ENCODE results near the gene KRCC1. TPM values are rescaled to one million over a fixed set of nuclear protein-coding genes. Genes with fewer than 3 reads are reported as not detected.

Gene KRCC1
- total RNA-seq, 4 donors from 2014 or later: 12.9 to 22.1 (median 17.9) TPM

- no peak for TF ChIP-seq POLR2AphosphoS5 (IDR thresholded peaks at IDR 0.05)
- TF ChIP-seq, protein P1, sequence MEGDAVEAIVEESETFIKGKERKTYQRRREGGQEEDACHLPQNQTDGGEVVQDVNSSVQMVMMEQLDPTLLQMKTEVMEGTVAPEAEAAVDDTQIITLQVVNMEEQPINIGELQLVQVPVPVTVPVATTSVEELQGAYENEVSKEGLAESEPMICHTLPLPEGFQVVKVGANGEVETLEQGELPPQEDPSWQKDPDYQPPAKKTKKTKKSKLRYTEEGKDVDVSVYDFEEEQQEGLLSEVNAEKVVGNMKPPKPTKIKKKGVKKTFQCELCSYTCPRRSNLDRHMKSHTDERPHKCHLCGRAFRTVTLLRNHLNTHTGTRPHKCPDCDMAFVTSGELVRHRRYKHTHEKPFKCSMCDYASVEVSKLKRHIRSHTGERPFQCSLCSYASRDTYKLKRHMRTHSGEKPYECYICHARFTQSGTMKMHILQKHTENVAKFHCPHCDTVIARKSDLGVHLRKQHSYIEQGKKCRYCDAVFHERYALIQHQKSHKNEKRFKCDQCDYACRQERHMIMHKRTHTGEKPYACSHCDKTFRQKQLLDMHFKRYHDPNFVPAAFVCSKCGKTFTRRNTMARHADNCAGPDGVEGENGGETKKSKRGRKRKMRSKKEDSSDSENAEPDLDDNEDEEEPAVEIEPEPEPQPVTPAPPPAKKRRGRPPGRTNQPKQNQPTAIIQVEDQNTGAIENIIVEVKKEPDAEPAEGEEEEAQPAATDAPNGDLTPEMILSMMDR (IDR thresholded peaks at IDR 0.05): no peak
- no peak for TF ChIP-seq EP300 (IDR thresholded peaks at IDR 0.05)
- Histone ChIP-seq H3K4me1 (no peaks in the 10 kb centered on the region), H3K36me3 (peaks cover 55% of the 10 kb centered on the region), H3K27me3 (no peaks in the 10 kb centered on the region), H3K27ac (no peak overlapping the region), H3K4me3 (no peak overlapping the region), H3K9me3 (no peaks in the 10 kb centered on the region)
- 90% methylated on average over 7 of the region's 7 CpGs for WGBS
- DNase-seq (ENCODE audit: low spot score in 2 of 2): no peak
Measured at GRCh38 chr2:88032070-88032702, 23.4 kb downstream of the KRCC1 start.

DNA sequence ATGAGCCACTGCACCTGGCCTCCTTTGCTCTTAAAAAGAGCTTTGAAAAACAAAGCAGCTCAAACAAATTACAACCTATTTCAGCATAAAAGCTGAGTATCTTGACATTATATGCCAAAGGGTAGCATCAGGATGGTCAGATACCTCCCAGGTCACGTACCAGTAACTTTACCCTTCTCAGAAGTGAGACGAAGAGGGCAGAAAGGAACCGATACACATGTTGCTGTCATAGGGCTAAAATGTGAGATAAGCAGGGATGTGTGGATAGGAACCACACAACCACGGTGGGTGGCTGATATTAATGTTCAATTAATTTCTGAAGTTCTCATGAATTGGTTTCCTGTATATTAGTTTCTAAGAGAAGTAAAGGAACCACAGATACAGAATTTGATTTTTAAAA, 26.7 kb downstream of the KRCC1 start:
- no peak overlapping the region for H3K4me3 ChIP-seq
- DNase-seq (ENCODE audit: low spot score in 2 of 2): no peak
- no peaks in the 10 kb centered on the region for H3K27me3 ChIP-seq
- H3K9me3 ChIP-seq: no peaks in the 10 kb centered on the region
- H3K36me3 ChIP-seq: peaks cover 53% of the 10 kb centered on the region
- WGBS: 95% methylated on average over 4 of the region's 4 CpGs
- no peaks in the 10 kb centered on the region for H3K4me1 ChIP-seq
- no peak for TF ChIP-seq EP300 (IDR thresholded peaks at IDR 0.05)
- TF ChIP-seq POLR2A (IDR thresholded peaks at IDR 0.05): no peak
- no peak for TF ChIP-seq POLR2AphosphoS5 (IDR thresholded peaks at IDR 0.05)
- TF ChIP-seq, protein P1 (IDR thresholded peaks at IDR 0.05): no peak
- H3K27ac ChIP-seq: no peak overlapping the region

DNA sequence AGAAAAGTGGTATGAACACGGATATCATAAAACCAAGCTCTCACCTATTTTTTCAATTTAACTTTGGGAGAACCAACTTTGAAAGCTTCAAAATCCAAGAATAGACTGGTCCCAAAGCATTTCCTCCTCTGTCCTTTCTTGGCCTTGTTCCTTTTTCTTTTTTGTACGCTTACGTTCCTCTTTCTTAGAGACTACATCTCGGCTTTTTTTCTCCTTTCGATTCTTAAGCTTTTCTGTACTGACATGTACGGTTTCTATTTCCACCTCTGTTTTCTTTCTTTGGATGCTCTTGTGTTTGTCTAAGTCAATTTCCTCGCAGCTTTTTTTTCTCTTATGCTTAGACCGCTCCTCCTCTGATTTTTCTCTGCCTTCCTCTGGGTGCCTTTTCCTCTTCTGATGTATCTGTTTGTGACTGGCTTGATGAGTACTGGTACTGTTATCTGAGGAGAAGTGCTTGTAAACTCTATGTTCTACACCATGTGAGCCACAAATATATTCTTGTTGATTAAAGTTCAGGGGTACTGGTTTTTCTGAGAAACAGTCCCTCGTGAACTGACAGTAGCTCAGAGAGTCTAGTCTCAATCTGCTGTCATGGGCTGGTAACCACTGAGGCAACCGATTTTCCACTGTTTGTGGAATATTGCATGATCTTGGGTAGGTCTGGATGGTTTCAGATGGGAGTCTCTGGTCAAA, 27.7 kb downstream of the KRCC1 start:
- DNase-seq (ENCODE audit: low spot score in 2 of 2): no peak
- Histone ChIP-seq H3K36me3 (peaks cover 47% of the 10 kb centered on the region), H3K27ac (no peak overlapping the region), H3K9me3 (no peaks in the 10 kb centered on the region), H3K27me3 (no peaks in the 10 kb centered on the region), H3K4me1 (no peaks in the 10 kb centered on the region), H3K4me3 (no peak overlapping the region)
- no peak for TF ChIP-seq POLR2A (IDR thresholded peaks at IDR 0.05)
- TF ChIP-seq EP300 (IDR thresholded peaks at IDR 0.05): no peak
- TF ChIP-seq POLR2AphosphoS5 (IDR thresholded peaks at IDR 0.05): no peak
- TF ChIP-seq, protein P1 (IDR thresholded peaks at IDR 0.05): no peak
- 87% methylated on average over 10 of the region's 10 CpGs for WGBS

DNA sequence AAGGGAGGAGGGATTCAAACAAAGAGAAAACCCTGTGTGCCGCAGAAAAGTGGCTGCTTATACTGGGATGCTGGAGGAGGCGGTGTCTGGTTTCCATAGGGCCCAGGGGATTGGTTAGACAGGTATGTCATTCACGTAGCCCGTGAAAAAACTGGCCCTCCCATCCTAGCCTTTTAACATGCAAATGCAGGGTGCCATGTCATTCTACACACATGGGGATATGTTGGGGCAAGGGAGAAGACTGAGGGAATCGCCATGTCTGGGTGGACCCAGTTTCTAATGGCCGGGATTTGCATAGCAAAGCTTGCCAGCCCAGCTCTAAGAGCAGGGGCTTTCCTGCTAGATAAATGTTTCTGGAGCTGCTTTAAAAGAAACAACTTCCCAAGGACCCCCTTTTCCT, 31.1 kb downstream of the KRCC1 start:
- no peaks in the 10 kb centered on the region for H3K9me3 ChIP-seq
- WGBS: 68% methylated on average over 6 of the region's 6 CpGs
- TF ChIP-seq POLR2AphosphoS5 (IDR thresholded peaks at IDR 0.05) (no peak), EP300 (IDR thresholded peaks at IDR 0.05) (no peak), POLR2A (IDR thresholded peaks at IDR 0.05) (no peak)
- TF ChIP-seq, protein P1 (IDR thresholded peaks at IDR 0.05): no peak
- DNase-seq (ENCODE audit: low spot score in 2 of 2): no peak
- H3K36me3 ChIP-seq: peaks cover 24% of the 10 kb centered on the region
- no peak overlapping the region for H3K4me3 ChIP-seq
- no peaks in the 10 kb centered on the region for H3K4me1 ChIP-seq
- no peaks in the 10 kb centered on the region for H3K27me3 ChIP-seq
- no peak overlapping the region for H3K27ac ChIP-seq

DNA sequence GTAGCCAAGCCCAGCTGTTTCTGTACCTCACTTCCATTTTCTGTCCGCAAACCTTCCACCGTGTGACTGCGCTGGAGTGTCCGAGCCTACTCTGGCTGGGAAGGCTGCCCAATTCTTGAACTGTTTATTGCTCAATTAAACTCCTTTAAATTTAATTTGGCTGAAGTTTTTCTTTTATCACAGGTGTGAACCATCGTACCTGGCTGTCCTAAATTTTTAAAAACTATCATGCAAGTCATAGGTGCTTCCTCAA, 33.0 kb downstream of the KRCC1 start:
- no peak for DNase-seq (ENCODE audit: low spot score in 2 of 2)
- H3K9me3 ChIP-seq: no peaks in the 10 kb centered on the region
- no peaks in the 10 kb centered on the region for H3K27me3 ChIP-seq
- no peak overlapping the region for H3K4me3 ChIP-seq
- no peak overlapping the region for H3K27ac ChIP-seq
- WGBS: 91% methylated on average over 5 of the region's 5 CpGs
- no peak for TF ChIP-seq POLR2AphosphoS5 (IDR thresholded peaks at IDR 0.05)
- no peak for TF ChIP-seq POLR2A (IDR thresholded peaks at IDR 0.05)
- TF ChIP-seq, protein P1 (IDR thresholded peaks at IDR 0.05): no peak
- no peak for TF ChIP-seq EP300 (IDR thresholded peaks at IDR 0.05)
- H3K36me3 ChIP-seq: peaks cover 8% of the 10 kb centered on the region
- no peaks in the 10 kb centered on the region for H3K4me1 ChIP-seq
